SK-N-SH (cell line): Measurements from ENCODE around the gene RGS9.

Experiments used
- CTCF ChIP-seq: fragments of 200-600 bp; sonication (generic); IDR thresholded peaks from 2 replicates; pipeline ENCODE4 v1.6.1; 2017; ENCODE audit warnings: antibody characterized with exemption, mild to moderate bottlenecking, moderate library complexity
- GABPA ChIP-seq: IDR thresholded peaks from 2 replicates; pipeline ENCODE4 v1.4.0; 2012; ENCODE audit warnings: low read depth, mild to moderate bottlenecking
- JUND ChIP-seq: IDR thresholded peaks from 2 replicates; pipeline ENCODE4 v1.4.0; 2012
- MXI1 ChIP-seq: IDR thresholded peaks from 2 replicates; pipeline ENCODE4 v1.6.1; 2012; ENCODE audit warnings: mild to moderate bottlenecking, low read depth, low read length, improper control_type of control experiment
- POLR2AphosphoS5 ChIP-seq: IDR thresholded peaks from 2 replicates; pipeline ENCODE4 v1.6.1; 2012; ENCODE audit warnings: low read depth, low read length
- TCF12 ChIP-seq: IDR thresholded peaks from 2 replicates; pipeline ENCODE4 v1.4.0; 2012
- USF2 ChIP-seq: fragments of 150-350 bp; IDR thresholded peaks from 2 replicates; pipeline ENCODE4 v1.6.1; 2017; ENCODE audit warnings: antibody characterized with exemption, low read length, low read depth, borderline replicate concordance

GRCh38 chr17:65115839-65116238 lies 21.3 kb upstream of the RGS9 start:
- no peak for TF ChIP-seq MXI1
- no peak for TF ChIP-seq CTCF
- TF ChIP-seq USF2, result no peak
- TF ChIP-seq GABPA, result no peak
- no peak for TF ChIP-seq JUND
- no peak for TF ChIP-seq TCF12
- no peak for TF ChIP-seq POLR2AphosphoS5
